SH-SY5Y (cell line): ENCODE data around the gene FMO1.

Experiments used
- GATA2 ChIP-seq: IDR thresholded peaks from 2 replicates; pipeline ENCODE4 v1.6.1; 2011; ENCODE audit warnings: mild to moderate bottlenecking, low read depth, low read length
- GATA3 ChIP-seq: IDR thresholded peaks from 2 replicates; pipeline ENCODE4 v1.6.1; 2011; ENCODE audit warnings: low read depth, mild to moderate bottlenecking, low read length, moderate library complexity

- no peak for TF ChIP-seq GATA2
- no peak for TF ChIP-seq GATA3
Observed at GRCh38 chr1:171212607-171213351, 35.5 kb upstream of the FMO1 start.
